Ishikawa (cell line): Measurements from ENCODE around the gene RAB44.

ENCODE experiments used
- CEBPB ChIP-seq: IDR thresholded peaks from 2 replicates; pipeline ENCODE4 v1.6.1; 2012
- EGR1 ChIP-seq: IDR thresholded peaks from 2 replicates; pipeline ENCODE4 v1.6.1; 2012
- NFIC ChIP-seq: IDR thresholded peaks from 2 replicates; pipeline ENCODE4 v1.6.1; 2012
- RAD21 ChIP-seq: IDR thresholded peaks from 2 replicates; pipeline ENCODE4 v1.6.1; 2012; ENCODE audit warnings: low read depth
- USF1 ChIP-seq: IDR thresholded peaks from 2 replicates; pipeline ENCODE4 v1.6.1; 2012

GRCh38 chr6:36751833-36752186 lies 54.2 kb downstream of the RAB44 start:
- TF ChIP-seq CEBPB, result no peak
- no peak; the same call in 1 of the 2 replicates for TF ChIP-seq RAD21
- no peak for TF ChIP-seq NFIC
- TF ChIP-seq USF1, result no peak
- no peak for TF ChIP-seq EGR1
